KOPT-K1 (cell line): Measurements from ENCODE around the gene ADGRG1.
A peak's percentile ranks its signal among the peaks of the same experiment; 100 is the strongest.

ENCODE experiments used
- H3K27ac ChIP-seq: fragments of 200-600 bp; sonication (generic); 2 replicates; pipeline ENCODE4 v1.5.1; 2016; ENCODE audit warnings: antibody characterized with exemption, mild to moderate bottlenecking, low read depth, low read length; ENCODE audit not compliant: poor library complexity, severe bottlenecking
- H3K36me3 ChIP-seq: fragments of 200-600 bp; sonication (generic); 2 replicates; pipeline ENCODE4 v1.5.1; 2017; ENCODE audit warnings: antibody characterized with exemption, mild to moderate bottlenecking, low read length, moderate library complexity; ENCODE audit not compliant: insufficient read depth
- H3K9me3 ChIP-seq: fragments of 200-600 bp; sonication (generic); 2 replicates; pipeline ENCODE4 v1.5.1; 2017; ENCODE audit warnings: antibody characterized with exemption, low read length, mild to moderate bottlenecking; ENCODE audit not compliant: insufficient read depth, poor library complexity, severe bottlenecking

The ADGRG1 gene

GRCh38 chr16:57633383-57634064 is 5.1 kb downstream of the ADGRG1 start:
- Histone ChIP-seq H3K36me3 (no peaks in the 10 kb centered on the region), H3K27ac (peak overlapping the region; percentile 29), H3K9me3 (no peaks in the 10 kb centered on the region)

- H3K36me3 ChIP-seq, result no peaks in the 10 kb centered on the region
- H3K9me3 ChIP-seq, result no peaks in the 10 kb centered on the region
- H3K27ac ChIP-seq, result no peak overlapping the region
Measured at GRCh38 chr16:57634171-57634570, 5.7 kb downstream of the ADGRG1 start.

GRCh38 chr16:57635266-57636097 is 7.1 kb downstream of the ADGRG1 start:
- no peak overlapping the region for H3K27ac ChIP-seq
- H3K9me3 ChIP-seq, result no peaks in the 10 kb centered on the region
- H3K36me3 ChIP-seq, result no peaks in the 10 kb centered on the region

GRCh38 chr16:57636184-57636583 is 7.8 kb downstream of the ADGRG1 start:
- Histone ChIP-seq H3K9me3 (no peaks in the 10 kb centered on the region), H3K27ac (no peak overlapping the region), H3K36me3 (no peaks in the 10 kb centered on the region)

- H3K27ac ChIP-seq, result no peak overlapping the region
- no peaks in the 10 kb centered on the region for H3K36me3 ChIP-seq
- H3K9me3 ChIP-seq, result no peaks in the 10 kb centered on the region
Measured at GRCh38 chr16:57637020-57637419, 8.6 kb downstream of the ADGRG1 start.

GRCh38 chr16:57637424-57637823 is 9.0 kb downstream of the ADGRG1 start:
- H3K27ac ChIP-seq, result peak overlapping the region; percentile 95
- H3K36me3 ChIP-seq, result no peaks in the 10 kb centered on the region
- H3K9me3 ChIP-seq, result no peaks in the 10 kb centered on the region

GRCh38 chr16:57637965-57638364 is 9.5 kb downstream of the ADGRG1 start:
- peak overlapping the region; percentile 95 for H3K27ac ChIP-seq
- H3K9me3 ChIP-seq, result no peaks in the 10 kb centered on the region
- H3K36me3 ChIP-seq, result no peaks in the 10 kb centered on the region

GRCh38 chr16:57638381-57638780 is 10.0 kb downstream of the ADGRG1 start:
- Histone ChIP-seq H3K9me3 (no peaks in the 10 kb centered on the region), H3K36me3 (no peaks in the 10 kb centered on the region), H3K27ac (peak overlapping the region; percentile 95)

GRCh38 chr16:57639172-57639887 is 10.9 kb downstream of the ADGRG1 start:
- Histone ChIP-seq H3K27ac (peak overlapping the region; percentile 95), H3K9me3 (no peaks in the 10 kb centered on the region), H3K36me3 (peaks cover 2% of the 10 kb centered on the region; the same call in 1 of the 2 replicates)

GRCh38 chr16:57640185-57640584 is 11.8 kb downstream of the ADGRG1 start:
- H3K36me3 ChIP-seq, result peaks cover 7% of the 10 kb centered on the region; the same call in 1 of the 2 replicates
- H3K9me3 ChIP-seq, result no peaks in the 10 kb centered on the region
- H3K27ac ChIP-seq, result peak overlapping the region; percentile 95

GRCh38 chr16:57640612-57641011 is 12.2 kb downstream of the ADGRG1 start:
- Histone ChIP-seq H3K36me3 (peaks cover 7% of the 10 kb centered on the region; the same call in 1 of the 2 replicates), H3K27ac (peak overlapping the region; percentile 95), H3K9me3 (no peaks in the 10 kb centered on the region)

- Histone ChIP-seq H3K9me3 (no peaks in the 10 kb centered on the region), H3K27ac (peak overlapping the region; percentile 95), H3K36me3 (peaks cover 7% of the 10 kb centered on the region; the same call in 1 of the 2 replicates)
Measured at GRCh38 chr16:57642160-57643135, 14.0 kb downstream of the ADGRG1 start.

GRCh38 chr16:57643147-57643874 is 14.9 kb downstream of the ADGRG1 start:
- no peaks in the 10 kb centered on the region for H3K9me3 ChIP-seq
- H3K27ac ChIP-seq, result peak overlapping the region; percentile 95
- H3K36me3 ChIP-seq, result peaks cover 10% of the 10 kb centered on the region; the same call in 1 of the 2 replicates

- H3K27ac ChIP-seq, result peak overlapping the region; percentile 95
- peaks cover 10% of the 10 kb centered on the region; the same call in 1 of the 2 replicates for H3K36me3 ChIP-seq
- H3K9me3 ChIP-seq, result no peaks in the 10 kb centered on the region
Measured at GRCh38 chr16:57643910-57644309, 15.5 kb downstream of the ADGRG1 start.
